HepG2 (cell line): ENCODE measurements around the gene RPGRIP1. TPM values are rescaled to one million over a fixed set of nuclear protein-coding genes. Genes with fewer than 3 reads are reported as not detected.
A peak's percentile ranks its signal among the peaks of the same experiment; 100 is the strongest.

Source experiments
- HNRNPK ChIP-seq: fragments of 200-400 bp; formaldehyde crosslinking; IDR thresholded peaks from 2 replicates; pipeline ENCODE4 v1.6.1; 2018; ENCODE audit warnings: low read length, low read depth, moderate library complexity, mild to moderate bottlenecking; ENCODE audit not compliant: poor library complexity, severe bottlenecking
- KDM4B ChIP-seq: sonication (generic); formaldehyde crosslinking; IDR thresholded peaks from 2 replicates; pipeline ENCODE4 v1.4.0; 2020; ENCODE audit warnings: missing genetic modification reagents
- KLF9 ChIP-seq: IDR thresholded peaks from 2 replicates; pipeline ENCODE4 v1.6.1; 2016; ENCODE audit warnings: low read depth
- MZF1 ChIP-seq: sonication (generic); formaldehyde crosslinking; IDR thresholded peaks from 2 replicates; pipeline ENCODE4 v1.8.1; 2023; ENCODE audit warnings: mild to moderate bottlenecking, missing genetic modification reagents, borderline replicate concordance
- NR2F2 ChIP-seq: IDR thresholded peaks from 2 replicates; pipeline ENCODE4 v1.6.1; 2012; ENCODE audit warnings: low read depth, inconsistent platforms, borderline replicate concordance
- POLR2A ChIP-seq, 2 experiments: IDR thresholded peaks; 2 replicates each; pipeline ENCODE4 v1.6.1; 2011; ENCODE audit warnings: low read depth in 2 of 2, low read length in 2 of 2, mild to moderate bottlenecking in 1 of 2, moderate library complexity in 1 of 2; ENCODE audit not compliant: insufficient read depth in 1 of 2
- POLR2AphosphoS5 ChIP-seq: IDR thresholded peaks from 2 replicates; pipeline ENCODE4 v1.6.1; 2012; ENCODE audit warnings: low read depth, low read length
- RBM22 ChIP-seq: fragments of 200-400 bp; formaldehyde crosslinking; optimal IDR thresholded peaks from 2 replicates; pipeline ENCODE3; 2017; ENCODE audit warnings: mild to moderate bottlenecking, low read length, moderate library complexity
- SMAD9 ChIP-seq: sonication (generic); formaldehyde crosslinking; IDR thresholded peaks from 2 replicates; pipeline ENCODE4 v1.5.1; 2020; ENCODE audit warnings: mild to moderate bottlenecking, missing genetic modification reagents
- SYNCRIP ChIP-seq: fragments of 200-400 bp; formaldehyde crosslinking; IDR thresholded peaks from 2 replicates; pipeline ENCODE4 v1.6.1; 2018; ENCODE audit warnings: mild to moderate bottlenecking, low read depth, low read length; ENCODE audit not compliant: insufficient read depth
- ZFP37 ChIP-seq: sonication (generic); formaldehyde crosslinking; IDR thresholded peaks from 2 replicates; pipeline ENCODE4 v1.4.0; 2020; ENCODE audit warnings: missing genetic modification reagents, borderline replicate concordance
- ZNF484 ChIP-seq: sonication (generic); formaldehyde crosslinking; IDR thresholded peaks from 2 replicates; pipeline ENCODE4 v1.5.1; 2020; ENCODE audit warnings: mild to moderate bottlenecking, low read depth, missing genetic modification reagents, borderline replicate concordance
- ZNF552 ChIP-seq: sonication (generic); formaldehyde crosslinking; IDR thresholded peaks from 2 replicates; pipeline ENCODE4 v1.9.0; 2022; ENCODE audit warnings: missing genetic modification reagents, mild to moderate bottlenecking, borderline replicate concordance
- ZNF567 ChIP-seq: sonication (generic); formaldehyde crosslinking; IDR thresholded peaks from 2 replicates; pipeline ENCODE4 v1.8.1; 2023; ENCODE audit warnings: mild to moderate bottlenecking, missing genetic modification reagents, borderline replicate concordance
- ZNF776 ChIP-seq: sonication (generic); formaldehyde crosslinking; IDR thresholded peaks from 2 replicates; pipeline ENCODE4 v1.4.0; 2020; ENCODE audit warnings: mild to moderate bottlenecking, missing genetic modification reagents
- polyA plus RNA-seq, 8 experiments: library from polyadenylated mRNA; depleted of rRNA in 3 of 8; stranded (reverse) in 7 of 8; unstranded in 1 of 8; fragments of >200 nt; fragmentation: Illumina TruSeq in 4 of 8; extraction: Trizol in 4 of 8; gene quantifications; 2 replicates each; pipeline versions ENCODE4 v1.2.1 to v1.2.3, GENCODE V29; 2011 to 2016; ENCODE audit warnings: low read depth in 4 of 8, missing spikeins in 1 of 8, mixed read lengths in 1 of 8; ENCODE audit not compliant: insufficient read depth in 1 of 8
- total RNA-seq, 5 experiments: library from RNA; depleted of rRNA; stranded (reverse); fragments of >200 nt; fragmentation: Illumina TruSeq; extraction: Trizol; gene quantifications; 2 replicates each; pipeline ENCODE4 v1.2.3, GENCODE V29; 2016; ENCODE audit warnings: low read depth in 1 of 5
- TF ChIP-seq, protein P1 (sequence below): sonication (generic); formaldehyde crosslinking; IDR thresholded peaks from 2 replicates; pipeline ENCODE4 v1.4.0; 2020; ENCODE audit warnings: missing genetic modification reagents
- TF ChIP-seq, protein P2 (sequence below): sonication (generic); formaldehyde crosslinking; IDR thresholded peaks from 2 replicates; pipeline ENCODE4 v1.4.0; 2020; ENCODE audit warnings: missing genetic modification reagents
- TF ChIP-seq, protein P3 (sequence below): sonication (generic); formaldehyde crosslinking; IDR thresholded peaks from 2 replicates; pipeline ENCODE4 v1.4.0; 2020; ENCODE audit warnings: missing genetic modification reagents
- TF ChIP-seq, protein P4 (sequence below): sonication (generic); formaldehyde crosslinking; IDR thresholded peaks from 2 replicates; pipeline ENCODE4 v1.4.0; 2020; ENCODE audit warnings: missing genetic modification reagents

RPGRIP1 gene
- total and polyA plus RNA-seq, 2 of the 13 experiments (the other 11 are each of a cell fraction or from before 2014, with no cell fraction given) = 0.13 to 1.1 TPM

DNA sequence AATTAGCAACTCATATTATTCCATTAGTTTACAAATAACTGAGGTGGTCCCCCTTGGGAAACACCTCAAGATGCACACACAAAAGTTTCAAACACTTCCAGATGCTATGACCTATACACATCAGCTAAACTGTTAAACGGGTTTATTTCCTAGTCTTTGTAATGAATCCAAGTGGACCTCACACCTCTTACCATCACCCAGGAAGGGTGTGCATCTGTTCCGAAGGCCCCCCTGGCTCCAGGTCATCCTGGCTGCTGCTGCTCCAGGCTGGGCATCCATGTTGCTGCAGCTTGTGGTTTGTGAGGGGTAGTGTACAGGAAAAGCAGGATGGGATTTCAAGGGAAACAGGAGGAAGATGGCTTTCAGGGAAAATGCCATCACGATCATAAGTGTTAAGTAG lies 17.5 kb upstream of the RPGRIP1 start (continued):
- TF ChIP-seq NR2F2 (no peak), HNRNPK (no peak), POLR2AphosphoS5 (peak; percentile 55; the same call in 1 of the 2 replicates), RBM22 (peak; percentile 98), MZF1 (no peak), POLR2A (IDR thresholded peaks at IDR 0.05; ENCODE audit: insufficient read depth in 1 of 2, low read depth in 2 of 2, low read length in 2 of 2) (peak; percentile 33 to 38; a peak in 1 of 4 replicates), ZNF567 (CRISPR knock-in tag) (no peak), ZNF552 (no peak), KDM4B (no peak), KLF9 (CRISPR knock-in tag) (0 out of 2 replicates have a peak, but pooled peaks have one; percentile 40), ZNF484 (CRISPR knock-in tag) (no peak), ZFP37 (CRISPR knock-in tag) (no peak), SMAD9 (no peak), SYNCRIP (no peak), ZNF776 (no peak)
- TF ChIP-seq, protein P1, sequence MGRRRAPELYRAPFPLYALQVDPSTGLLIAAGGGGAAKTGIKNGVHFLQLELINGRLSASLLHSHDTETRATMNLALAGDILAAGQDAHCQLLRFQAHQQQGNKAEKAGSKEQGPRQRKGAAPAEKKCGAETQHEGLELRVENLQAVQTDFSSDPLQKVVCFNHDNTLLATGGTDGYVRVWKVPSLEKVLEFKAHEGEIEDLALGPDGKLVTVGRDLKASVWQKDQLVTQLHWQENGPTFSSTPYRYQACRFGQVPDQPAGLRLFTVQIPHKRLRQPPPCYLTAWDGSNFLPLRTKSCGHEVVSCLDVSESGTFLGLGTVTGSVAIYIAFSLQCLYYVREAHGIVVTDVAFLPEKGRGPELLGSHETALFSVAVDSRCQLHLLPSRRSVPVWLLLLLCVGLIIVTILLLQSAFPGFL = no peak
- TF ChIP-seq, protein P2, sequence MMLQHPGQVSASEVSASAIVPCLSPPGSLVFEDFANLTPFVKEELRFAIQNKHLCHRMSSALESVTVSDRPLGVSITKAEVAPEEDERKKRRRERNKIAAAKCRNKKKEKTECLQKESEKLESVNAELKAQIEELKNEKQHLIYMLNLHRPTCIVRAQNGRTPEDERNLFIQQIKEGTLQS (CRISPR knock-in tag) = no peak
- TF ChIP-seq, protein P3, sequence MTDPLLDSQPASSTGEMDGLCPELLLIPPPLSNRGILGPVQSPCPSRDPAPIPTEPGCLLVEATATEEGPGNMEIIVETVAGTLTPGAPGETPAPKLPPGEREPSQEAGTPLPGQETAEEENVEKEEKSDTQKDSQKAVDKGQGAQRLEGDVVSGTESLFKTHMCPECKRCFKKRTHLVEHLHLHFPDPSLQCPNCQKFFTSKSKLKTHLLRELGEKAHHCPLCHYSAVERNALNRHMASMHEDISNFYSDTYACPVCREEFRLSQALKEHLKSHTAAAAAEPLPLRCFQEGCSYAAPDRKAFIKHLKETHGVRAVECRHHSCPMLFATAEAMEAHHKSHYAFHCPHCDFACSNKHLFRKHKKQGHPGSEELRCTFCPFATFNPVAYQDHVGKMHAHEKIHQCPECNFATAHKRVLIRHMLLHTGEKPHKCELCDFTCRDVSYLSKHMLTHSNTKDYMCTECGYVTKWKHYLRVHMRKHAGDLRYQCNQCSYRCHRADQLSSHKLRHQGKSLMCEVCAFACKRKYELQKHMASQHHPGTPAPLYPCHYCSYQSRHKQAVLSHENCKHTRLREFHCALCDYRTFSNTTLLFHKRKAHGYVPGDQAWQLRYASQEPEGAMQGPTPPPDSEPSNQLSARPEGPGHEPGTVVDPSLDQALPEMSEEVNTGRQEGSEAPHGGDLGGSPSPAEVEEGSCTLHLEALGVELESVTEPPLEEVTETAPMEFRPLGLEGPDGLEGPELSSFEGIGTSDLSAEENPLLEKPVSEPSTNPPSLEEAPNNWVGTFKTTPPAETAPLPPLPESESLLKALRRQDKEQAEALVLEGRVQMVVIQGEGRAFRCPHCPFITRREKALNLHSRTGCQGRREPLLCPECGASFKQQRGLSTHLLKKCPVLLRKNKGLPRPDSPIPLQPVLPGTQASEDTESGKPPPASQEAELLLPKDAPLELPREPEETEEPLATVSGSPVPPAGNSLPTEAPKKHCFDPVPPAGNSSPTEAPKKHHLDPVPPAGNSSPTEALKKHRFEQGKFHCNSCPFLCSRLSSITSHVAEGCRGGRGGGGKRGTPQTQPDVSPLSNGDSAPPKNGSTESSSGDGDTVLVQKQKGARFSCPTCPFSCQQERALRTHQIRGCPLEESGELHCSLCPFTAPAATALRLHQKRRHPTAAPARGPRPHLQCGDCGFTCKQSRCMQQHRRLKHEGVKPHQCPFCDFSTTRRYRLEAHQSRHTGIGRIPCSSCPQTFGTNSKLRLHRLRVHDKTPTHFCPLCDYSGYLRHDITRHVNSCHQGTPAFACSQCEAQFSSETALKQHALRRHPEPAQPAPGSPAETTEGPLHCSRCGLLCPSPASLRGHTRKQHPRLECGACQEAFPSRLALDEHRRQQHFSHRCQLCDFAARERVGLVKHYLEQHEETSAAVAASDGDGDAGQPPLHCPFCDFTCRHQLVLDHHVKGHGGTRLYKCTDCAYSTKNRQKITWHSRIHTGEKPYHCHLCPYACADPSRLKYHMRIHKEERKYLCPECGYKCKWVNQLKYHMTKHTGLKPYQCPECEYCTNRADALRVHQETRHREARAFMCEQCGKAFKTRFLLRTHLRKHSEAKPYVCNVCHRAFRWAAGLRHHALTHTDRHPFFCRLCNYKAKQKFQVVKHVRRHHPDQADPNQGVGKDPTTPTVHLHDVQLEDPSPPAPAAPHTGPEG (CRISPR knock-in tag) = no peak
- TF ChIP-seq, protein P4, sequence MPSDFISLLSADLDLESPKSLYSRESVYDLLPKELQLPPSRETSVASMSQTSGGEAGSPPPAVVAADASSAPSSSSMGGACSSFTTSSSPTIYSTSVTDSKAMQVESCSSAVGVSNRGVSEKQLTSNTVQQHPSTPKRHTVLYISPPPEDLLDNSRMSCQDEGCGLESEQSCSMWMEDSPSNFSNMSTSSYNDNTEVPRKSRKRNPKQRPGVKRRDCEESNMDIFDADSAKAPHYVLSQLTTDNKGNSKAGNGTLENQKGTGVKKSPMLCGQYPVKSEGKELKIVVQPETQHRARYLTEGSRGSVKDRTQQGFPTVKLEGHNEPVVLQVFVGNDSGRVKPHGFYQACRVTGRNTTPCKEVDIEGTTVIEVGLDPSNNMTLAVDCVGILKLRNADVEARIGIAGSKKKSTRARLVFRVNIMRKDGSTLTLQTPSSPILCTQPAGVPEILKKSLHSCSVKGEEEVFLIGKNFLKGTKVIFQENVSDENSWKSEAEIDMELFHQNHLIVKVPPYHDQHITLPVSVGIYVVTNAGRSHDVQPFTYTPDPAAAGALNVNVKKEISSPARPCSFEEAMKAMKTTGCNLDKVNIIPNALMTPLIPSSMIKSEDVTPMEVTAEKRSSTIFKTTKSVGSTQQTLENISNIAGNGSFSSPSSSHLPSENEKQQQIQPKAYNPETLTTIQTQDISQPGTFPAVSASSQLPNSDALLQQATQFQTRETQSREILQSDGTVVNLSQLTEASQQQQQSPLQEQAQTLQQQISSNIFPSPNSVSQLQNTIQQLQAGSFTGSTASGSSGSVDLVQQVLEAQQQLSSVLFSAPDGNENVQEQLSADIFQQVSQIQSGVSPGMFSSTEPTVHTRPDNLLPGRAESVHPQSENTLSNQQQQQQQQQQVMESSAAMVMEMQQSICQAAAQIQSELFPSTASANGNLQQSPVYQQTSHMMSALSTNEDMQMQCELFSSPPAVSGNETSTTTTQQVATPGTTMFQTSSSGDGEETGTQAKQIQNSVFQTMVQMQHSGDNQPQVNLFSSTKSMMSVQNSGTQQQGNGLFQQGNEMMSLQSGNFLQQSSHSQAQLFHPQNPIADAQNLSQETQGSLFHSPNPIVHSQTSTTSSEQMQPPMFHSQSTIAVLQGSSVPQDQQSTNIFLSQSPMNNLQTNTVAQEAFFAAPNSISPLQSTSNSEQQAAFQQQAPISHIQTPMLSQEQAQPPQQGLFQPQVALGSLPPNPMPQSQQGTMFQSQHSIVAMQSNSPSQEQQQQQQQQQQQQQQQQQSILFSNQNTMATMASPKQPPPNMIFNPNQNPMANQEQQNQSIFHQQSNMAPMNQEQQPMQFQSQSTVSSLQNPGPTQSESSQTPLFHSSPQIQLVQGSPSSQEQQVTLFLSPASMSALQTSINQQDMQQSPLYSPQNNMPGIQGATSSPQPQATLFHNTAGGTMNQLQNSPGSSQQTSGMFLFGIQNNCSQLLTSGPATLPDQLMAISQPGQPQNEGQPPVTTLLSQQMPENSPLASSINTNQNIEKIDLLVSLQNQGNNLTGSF (CRISPR knock-in tag) = no peak
